Hematopoietic multipotent progenitor cell treated with erythropoietin and hydrocortisone succinate and interleukin-3 and kit ligand, for 6 days (in vitro differentiated cells): ENCODE data around the gene PAN3.

Source experiments
- DNase-seq: peaks from one replicate; pipeline ENCODE4 v3.0.0-alpha.2; 2015

Gene PAN3, protein sequence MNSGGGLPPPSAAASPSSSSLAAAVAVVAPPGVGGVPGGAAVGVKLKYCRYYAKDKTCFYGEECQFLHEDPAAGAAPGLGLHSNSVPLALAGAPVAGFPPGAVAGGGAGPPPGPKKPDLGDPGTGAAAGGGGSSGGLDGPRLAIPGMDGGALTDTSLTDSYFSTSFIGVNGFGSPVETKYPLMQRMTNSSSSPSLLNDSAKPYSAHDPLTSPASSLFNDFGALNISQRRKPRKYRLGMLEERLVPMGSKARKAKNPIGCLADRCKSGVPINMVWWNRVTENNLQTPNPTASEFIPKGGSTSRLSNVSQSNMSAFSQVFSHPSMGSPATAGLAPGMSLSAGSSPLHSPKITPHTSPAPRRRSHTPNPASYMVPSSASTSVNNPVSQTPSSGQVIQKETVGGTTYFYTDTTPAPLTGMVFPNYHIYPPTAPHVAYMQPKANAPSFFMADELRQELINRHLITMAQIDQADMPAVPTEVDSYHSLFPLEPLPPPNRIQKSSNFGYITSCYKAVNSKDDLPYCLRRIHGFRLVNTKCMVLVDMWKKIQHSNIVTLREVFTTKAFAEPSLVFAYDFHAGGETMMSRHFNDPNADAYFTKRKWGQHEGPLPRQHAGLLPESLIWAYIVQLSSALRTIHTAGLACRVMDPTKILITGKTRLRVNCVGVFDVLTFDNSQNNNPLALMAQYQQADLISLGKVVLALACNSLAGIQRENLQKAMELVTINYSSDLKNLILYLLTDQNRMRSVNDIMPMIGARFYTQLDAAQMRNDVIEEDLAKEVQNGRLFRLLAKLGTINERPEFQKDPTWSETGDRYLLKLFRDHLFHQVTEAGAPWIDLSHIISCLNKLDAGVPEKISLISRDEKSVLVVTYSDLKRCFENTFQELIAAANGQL

DNA sequence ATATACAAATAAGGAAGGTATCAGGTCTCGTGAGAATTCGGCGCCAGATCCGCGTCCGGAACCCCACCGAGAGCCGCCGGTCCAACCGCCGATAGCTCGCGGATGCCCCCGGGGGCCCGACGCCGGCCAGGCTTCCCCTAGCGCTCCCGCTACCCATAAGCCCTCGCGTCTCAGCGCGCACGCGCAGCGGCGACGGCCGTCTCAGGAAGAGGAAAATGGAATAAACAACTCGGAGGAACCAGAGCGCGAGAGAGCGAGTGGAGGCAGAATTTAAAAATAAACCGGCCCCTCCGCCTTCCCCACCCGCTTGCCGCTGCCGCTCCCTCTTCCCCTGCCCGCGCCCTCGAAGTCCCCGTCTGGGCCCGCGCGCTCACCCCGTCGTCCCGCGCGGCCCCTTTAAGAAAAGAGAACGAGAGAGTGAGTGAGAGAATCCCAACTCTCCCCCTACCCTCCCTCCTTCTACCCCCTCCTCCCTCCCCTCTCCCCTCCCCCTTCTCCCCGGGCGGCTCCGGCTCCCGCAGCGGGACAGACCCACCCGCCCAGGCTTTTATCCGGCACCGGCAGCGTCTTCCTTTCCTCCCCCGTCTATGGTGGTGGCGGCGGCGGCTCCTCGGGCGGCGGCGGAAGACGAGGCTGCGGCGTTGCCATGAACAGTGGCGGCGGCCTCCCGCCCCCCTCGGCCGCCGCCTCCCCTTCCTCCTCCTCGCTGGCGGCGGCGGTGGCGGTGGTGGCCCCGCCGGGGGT lies at the start of gene PAN3:
Gene PAN3, plus strand, starts transcription at position 534 of the 744 bp plus-strand sequence. Its CDS starts 113 bp downstream, at position 647.
- DNase-seq: peak; percentile 94

DNA sequence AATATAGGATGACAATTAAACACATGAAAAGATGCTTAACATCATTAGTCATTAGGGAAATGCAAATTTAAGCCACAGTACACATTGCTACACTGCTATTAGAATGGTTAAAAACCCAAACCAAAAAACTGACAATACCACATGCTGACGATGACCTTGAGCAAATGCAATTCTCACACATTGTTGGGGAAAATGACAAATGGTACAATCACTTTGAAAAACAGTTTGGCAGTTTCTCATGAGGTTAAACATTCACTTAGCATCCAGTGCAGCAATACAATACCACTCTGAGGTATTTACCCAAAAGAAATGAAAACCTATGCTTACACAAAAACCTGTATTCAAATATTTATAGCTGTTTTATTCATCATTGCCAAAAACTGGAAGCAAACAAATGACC lies 49.3 kb upstream of the PAN3 start:
- DNase-seq: no peak

DNA sequence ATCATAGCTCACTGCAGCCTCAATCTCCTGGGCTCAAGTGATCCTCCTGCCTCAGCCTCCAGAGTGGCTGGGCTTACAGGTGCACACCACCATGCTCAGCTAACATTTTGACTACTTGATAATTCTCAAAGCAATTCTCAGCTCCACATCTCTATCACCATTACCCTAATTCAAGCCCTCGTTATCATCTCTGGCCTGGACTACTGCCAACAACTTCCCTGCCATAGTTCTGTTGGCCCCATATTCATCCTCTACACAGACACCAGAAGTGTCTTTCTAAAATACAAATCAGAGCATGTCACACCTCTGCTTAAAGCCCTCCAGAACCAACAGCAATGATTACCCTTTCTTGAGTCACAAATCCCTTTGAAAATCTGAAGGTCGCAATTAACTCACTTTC lies 45.9 kb upstream of the PAN3 start:
- peak; percentile 62 for DNase-seq

DNA sequence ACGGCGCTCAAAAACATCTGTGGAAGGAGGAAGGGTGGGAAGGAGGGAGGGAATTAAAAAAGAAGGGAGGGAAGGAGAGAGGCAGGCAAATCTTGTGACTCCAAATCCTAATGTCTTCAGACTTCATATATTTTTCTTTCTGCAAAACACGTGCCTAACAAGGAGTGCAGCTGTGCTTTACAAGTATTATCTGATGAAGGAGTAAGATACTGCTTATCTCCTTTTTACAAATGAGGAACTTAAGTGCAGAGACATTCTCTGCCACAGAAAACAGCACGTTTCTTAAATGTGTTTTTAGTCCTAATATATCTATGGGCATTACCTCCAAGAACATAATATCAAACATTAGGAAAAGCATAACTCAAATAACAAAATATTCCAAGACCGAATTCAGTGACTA lies 44.5 kb upstream of the PAN3 start:
- peak; percentile 76 for DNase-seq

DNA sequence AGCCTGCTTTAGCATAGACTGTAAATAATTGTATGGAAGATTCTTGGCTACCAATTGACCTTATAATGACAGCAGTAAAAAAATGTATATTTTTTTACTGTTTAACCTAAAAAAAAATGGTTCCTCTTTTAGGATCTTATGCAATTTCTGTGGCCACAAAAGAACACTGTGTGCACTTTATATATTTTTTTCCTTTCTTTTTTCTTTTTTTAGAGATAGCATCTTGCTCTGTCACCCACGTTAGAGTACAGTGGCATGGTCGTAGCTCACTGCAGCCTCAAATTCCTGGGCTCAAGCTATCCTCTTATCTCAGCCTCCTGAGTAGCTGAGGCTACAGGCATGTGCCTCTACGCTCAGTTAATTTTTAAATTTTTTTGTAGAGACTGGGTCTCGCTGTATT lies 44.0 kb upstream of the PAN3 start:
- DNase-seq: peak; percentile 70

DNA sequence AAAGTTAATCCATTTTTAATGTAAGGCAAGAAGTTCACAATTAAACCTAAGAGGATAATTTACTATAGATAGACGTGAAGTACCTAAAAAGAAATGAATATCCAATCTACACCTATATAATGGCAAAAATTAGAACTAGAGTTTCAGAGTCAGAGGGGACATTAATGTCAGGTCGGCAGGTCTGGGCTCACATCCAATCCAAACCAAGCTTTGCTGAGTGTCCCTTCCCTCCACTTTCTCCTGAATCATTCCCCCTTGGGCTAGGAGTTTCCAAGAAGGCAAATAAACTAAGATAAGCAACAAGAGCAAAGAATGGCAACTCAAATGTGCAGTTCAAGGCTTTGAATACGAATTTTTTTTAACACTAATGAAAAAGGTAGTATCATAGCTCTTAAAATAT lies 40.8 kb upstream of the PAN3 start:
- DNase-seq: no peak

DNA sequence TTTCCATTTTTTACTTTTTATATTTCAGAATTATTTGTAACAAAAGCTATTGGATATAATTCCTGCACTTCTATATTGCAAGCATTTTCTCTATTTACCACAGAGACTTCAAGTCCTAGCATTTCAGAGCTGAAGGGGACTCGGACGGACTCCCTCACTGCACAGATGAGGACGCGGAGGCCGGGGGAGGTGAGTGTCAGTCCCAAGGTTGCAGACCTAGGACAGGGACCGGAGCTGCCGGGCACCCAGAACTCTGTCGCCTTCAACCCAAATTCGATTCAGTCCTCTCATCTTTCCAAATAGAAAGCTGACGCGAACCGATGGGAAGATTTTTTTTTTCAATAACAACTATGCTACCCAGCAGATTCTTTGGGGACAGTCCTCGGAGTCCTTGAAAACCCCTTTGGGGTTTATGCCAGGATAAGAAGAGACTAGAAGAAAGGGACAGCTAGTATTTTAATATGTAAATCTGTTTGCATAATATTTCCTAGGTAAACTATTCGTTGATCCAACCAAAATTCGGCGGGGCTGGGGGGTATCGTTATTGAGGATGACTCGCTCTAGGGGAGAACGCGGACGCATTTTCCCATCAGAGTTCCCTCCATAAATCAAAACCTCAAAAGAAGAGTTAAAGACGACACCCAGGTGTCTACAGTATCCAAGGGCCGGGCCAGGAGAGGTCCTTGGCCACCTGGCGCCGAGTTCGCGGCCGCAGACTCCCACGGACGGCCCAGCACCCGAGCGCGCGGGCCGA lies 38.8 kb upstream of the PAN3 start:
- DNase-seq: no peak

DNA sequence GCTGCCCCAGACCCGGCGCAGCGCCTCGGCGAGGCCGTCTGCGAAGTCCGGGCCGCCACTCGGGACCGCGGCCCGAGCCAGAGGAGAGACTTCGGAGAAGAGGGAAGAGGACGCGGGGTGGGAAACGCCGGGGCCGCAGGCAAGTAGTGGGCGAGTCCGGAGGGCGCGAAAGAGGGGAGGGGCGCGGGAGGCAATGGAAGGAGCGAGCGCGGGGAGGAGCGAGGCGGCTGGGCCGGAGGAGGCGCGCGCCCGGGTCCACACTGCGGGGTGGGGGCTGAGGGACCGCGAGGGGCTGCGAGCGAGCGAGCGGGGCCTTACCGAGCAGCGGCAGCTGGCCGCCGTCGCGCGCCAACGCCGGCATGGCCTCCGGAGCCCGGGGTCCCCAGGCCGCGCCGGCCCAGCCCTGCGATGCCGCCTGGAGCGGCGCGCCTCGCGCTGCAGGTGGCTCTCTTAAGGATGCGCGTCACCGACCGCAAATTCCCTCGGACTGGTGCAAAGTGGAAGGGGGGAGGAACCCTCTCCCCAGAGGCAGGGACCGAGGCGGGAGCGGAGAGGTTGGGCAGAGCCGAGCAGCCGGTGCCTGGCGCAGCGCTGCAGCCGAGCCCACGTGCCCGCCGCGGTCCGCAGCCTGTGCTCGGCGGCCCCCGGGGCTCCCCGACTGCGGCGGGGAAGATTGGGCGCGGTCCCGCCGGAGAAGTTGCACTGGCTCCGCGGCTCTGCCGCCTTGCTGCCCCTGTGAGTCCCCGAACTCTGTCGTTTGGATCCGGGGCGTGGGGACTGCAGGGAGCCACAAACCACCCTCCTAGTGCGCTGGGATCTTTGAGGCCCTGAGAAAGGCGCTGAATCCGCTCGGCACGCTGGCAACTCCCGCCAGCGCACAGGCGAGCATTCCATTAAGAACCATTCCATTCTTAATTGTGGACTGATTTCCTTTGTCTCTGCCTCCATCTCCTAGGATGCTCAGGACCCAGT lies 37.9 kb upstream of the PAN3 start, which contains the start of gene FLT3:
Gene FLT3, minus strand, starts transcription at position 427 of the 972 bp plus-strand sequence. Its CDS starts 66 bp downstream, at position 361.
- DNase-seq: peak; percentile 83

DNA sequence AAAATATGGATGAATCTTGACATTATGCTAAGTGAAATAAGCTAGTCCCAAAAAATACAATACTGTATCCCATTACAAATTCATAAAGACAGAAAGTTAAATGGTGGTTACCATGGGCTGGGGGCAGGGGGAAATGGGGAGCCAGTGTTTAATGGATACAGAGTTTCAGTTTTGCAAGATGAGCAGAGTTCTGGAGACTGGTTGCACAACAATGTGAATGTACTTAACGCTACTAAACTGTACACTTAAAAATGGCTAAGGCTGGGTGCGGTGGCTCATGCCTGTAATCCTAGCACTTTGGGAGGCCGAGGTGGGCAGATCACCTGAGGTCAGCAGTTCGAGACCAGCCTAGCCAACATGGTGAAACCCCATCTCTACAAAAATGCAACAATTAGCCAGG lies 36.5 kb upstream of the PAN3 start:
- peak; percentile 26 for DNase-seq

DNA sequence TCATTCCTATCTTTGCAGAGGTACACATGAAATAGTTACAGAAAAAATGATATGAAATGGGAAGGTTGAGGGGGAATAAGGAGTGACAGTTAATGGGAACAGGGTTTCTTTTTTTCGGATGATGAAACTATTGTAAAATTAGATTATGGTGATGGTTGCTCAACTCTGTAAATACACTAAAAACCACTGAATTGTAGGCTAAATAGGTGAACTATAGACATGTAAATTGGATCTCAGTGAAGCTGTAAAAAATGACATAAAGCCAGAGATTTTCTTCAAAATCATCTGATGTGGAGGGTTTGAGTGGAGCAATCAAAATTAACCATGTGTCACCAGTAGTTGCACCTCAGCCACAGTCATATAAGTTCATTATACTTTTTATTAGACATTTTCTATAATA lies 31.4 kb upstream of the PAN3 start:
- no peak for DNase-seq

DNA sequence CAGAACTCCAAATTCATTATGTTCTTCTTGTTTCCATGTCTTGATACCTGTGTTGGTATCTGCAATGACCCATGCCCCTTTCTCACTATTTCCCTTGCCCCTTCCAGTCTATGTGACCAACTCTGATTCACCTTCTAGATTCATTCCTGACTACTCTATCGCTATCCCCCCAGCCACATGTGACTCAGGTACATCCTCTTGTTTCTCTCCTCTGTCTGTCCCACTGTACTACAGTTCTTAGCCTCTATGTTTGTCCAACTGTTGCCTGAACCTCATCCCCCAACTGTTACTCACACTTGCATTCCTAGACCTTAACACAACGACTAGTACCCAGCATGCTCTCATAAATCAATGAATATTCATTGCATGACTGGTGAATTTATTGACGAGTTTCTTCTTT lies 27.9 kb upstream of the PAN3 start:
- no peak for DNase-seq

DNA sequence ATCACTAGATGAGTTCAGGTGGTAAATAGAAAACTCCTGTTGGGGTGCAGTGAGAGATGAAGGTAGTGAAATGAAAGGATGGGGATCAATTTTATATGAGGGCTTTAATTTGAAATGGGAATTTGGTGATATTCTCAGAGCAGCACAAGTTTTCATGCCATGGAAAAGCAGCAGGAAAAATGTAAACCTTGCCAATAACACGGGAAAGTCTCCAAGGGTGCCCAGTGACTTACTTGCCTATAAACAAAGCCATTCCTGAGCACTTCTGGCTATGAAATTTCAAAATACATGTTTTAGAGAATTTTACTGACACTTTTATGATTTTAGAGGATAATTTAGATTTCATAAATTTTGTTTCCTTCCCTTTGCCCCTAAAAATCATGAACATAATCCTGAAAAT lies 21.6 kb upstream of the PAN3 start:
- DNase-seq: no peak

DNA sequence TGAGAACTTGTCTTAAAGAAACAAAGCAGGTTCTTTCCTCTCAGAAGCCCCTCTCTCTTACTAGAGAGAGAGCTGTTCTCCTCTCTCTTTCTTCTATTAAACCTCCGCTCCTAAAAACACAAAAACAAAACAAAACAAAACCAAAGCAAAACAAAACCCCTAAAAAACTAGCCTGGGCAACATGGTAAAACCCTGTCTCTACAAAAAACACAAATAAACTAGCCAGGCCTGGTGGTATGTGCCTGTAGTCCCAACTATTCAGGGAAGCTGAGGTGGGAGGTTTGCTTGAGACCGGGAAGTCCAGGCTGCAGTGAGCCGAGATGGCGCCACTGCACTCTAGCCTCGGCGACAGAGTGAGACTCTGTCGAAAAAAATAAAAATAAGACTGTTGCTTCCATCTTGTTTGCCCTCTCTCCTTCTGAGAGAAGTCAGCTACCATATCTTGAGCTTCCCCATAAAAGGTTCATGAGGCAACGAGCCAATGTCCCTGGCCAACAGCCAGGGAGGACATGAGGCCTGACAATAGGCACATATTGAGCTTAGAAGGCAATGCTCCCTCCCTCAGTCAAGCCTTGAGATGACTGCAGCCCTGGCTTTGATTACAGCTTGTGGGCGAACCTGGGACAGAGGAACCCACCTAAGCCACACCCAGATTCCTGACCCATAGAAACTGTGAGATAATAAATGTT lies 20.5 kb upstream of the PAN3 start:
- peak; percentile 60 for DNase-seq

DNA sequence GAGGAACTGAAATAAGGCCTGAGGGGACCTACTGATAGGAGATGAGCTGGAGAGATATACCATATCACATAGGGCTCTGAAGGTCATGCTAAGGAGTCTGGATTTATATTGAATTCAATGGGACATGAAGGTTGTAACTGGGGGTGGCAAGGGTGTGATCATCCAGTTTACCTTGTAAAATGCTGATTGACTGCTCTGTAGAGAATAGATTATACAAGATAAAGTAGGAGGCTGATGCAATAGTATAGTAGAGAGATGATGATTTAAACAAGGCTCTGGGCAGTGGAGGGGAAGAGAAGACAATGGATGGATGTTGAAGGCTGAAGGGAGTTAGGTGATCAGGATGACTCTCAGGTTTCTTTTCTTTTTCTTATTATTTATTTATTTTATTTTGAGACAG lies 18.0 kb upstream of the PAN3 start:
- peak; percentile 15 for DNase-seq

DNA sequence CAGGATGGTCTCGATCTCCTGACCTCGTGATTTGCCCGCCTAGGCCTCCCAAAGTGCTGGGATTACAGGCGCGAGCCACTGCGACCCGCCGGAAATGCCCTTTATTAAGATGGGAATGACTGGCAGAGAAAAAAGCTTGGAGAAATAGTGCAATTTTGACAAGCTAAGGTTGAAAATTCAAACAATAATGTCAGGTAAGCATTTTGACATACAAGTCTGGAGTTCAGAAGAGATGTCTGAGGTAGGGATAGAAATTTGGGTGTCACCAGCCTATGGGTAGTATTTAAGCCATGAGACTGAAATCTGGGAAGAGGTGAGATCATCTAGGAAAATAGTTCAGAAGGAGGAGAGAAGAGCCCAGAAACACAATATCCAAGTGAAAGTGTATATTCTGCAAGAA lies 17.1 kb upstream of the PAN3 start:
- no peak for DNase-seq

DNA sequence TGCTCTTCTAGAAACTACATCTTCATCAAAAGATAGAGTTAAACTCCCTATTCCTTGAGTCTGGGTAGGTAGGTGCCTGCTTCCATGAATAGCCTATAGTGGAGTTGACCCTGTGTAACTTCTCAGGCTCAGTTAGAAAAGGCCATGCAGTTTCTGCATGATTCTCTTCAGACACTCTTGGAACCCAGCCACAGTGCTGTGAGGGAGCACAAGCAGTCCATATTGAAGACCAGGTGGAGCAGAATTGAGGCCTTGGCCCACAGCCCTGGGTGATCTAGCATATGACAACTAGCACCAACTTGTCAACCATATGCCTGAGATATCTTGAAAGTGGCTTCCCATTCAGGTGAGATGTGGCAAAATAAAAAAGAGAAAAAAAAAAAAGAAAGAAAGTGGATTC lies 10.3 kb upstream of the PAN3 start:
- no peak for DNase-seq

DNA sequence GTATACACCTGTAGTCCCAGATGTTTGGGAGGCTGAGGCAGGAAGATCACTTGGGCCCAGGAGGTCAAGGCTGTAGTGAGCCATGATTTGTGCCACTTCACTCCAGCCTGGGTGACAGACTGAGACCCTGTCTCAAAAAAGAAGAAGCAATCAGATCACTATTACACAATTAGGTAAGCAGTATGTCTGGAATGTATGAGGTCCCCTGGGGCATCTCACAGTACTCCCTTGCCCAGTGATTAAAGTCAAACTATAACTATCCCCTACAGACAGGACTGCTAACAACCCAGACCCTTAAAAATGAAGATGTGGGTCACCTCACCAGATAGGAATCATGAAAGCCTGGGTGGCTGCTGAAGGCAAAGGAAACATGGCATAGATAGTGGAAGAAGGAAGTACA lies 9.4 kb upstream of the PAN3 start:
- no peak for DNase-seq

DNA sequence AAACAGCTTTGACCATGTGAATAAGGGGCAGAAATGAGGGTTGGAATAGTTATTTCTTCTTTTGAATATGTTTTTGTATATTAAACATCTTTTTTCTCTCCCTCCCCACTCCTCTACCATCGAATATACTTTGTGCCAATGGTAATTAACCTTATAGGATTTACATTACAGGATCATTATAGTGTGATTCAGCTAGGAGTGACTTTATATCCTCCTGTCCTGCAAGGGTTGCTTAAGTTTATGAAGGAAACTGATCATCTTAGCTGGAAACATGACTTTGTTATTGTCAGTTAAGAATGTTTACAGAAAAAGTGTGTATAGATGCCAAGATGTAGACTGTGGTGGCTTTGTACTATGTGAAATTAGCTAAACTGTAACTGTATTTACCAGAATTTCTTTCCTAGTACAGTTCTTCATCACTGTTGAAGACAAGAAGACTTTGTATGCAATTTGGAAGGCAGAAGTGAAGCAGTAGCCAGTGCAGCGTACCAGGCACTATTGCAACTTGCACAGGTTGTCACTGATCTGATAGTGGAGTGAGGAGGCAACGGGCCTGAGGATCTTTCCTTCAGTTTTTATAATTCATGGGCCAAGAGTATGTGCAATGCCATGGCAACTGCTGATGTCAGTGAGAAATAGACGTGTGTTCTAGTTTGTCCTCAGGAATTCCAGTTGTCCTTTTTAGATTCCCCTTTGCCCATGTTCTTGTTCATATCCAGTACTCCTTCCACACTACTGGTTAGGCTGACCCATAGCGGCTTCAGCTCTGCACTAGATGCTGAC lies 8.2 kb upstream of the PAN3 start:
- no peak for DNase-seq

DNA sequence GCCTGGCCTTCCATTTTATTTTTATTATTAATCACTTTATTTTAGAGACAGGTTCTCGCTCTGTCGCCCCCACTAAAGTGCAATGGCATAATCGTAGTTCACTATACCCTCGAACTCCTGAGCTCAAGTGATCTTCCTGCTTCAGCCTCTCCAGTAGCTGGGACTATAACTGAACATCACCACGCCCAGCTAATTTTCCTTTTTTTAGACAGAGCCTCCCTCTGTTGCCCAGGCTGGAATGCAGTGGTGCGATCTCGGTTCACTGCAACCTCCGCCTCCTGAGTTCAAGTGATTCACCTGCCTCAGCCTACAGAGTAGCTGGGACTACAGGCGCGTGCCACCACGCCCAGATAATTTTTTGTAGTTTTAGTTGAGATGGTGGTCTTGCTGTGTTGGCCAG lies 6.7 kb upstream of the PAN3 start:
- no peak for DNase-seq

DNA sequence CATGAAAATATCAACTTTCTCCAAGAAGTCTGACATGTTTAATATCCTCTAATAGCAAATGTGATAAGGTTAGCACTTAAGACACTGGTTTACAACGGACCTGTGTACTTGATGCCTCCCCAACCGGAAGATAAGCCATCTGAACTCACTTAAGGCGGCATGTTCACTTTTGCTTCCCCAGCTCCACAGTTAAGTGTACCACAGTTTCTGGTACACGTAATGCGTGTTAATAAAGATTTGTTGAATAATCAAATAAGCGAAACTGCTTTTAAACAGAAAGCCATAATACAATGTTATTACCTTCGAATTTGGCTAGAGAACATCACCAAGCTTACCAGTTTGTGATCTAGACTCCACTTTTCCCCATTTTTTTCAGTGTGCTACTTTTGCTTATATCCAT lies 1.4 kb upstream of the PAN3 start:
- peak; percentile 84 for DNase-seq
